Erythroblast (primary cell): ENCODE results near the gene EFHC1.

Experiments
- DNase-seq, 2 experiments: peaks; one replicate each; lab custom pipeline; 2025; lab: John Stamatoyannopoulos, UW
- GATA1 ChIP-seq: IDR thresholded peaks from 2 replicates; pipeline ENCODE4 v1.6.1; 2011; ENCODE audit warnings: low read depth, mild to moderate bottlenecking, control low read depth, low read length, moderate library complexity
- POLR2A ChIP-seq: IDR thresholded peaks from 2 replicates; pipeline ENCODE4 v1.6.1; 2011; ENCODE audit warnings: mild to moderate bottlenecking, low read length

EFHC1 gene

DNA sequence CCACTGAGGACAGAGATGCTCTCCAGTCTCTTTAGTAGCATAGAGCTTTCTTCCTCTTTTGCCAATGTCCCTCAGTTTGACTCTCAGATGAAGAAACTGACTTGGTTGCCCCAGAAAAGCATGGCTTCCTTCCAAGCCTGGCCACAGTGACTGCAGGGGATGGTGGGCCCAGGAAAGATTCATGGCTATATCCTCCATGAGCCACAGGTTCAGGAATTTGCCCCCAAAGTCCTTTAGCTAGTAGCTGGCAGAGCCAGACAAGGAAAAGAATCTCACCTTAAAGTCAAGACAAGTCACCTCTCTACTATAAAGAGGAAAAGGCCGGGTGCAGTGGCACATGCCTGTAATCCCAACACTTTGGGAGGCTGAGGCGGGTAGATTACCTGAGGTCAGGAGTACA is 113.3 kb downstream of the EFHC1 start:
- no peak for DNase-seq
- TF ChIP-seq POLR2A (no peak), GATA1 (no peak)

DNA sequence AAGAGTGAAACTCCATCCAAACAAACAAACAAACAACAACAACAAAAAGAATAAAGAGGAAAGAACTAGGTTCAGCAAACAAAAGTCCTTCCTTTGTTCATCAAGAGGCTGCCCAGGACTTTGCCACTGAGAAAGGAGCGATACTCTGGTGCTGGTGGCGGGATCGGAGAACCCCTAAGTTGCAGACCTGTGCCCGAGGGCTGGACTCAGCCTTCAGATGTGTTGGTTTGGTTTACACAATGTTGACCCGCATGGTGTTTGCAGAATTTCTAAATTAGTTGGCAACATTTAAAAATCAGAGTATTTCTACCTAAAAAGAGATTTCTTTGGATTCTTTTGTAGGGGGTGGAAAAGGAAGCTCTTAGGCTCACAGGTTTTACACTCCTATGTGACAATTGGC is 114.2 kb downstream of the EFHC1 start:
- no peak for DNase-seq

DNA sequence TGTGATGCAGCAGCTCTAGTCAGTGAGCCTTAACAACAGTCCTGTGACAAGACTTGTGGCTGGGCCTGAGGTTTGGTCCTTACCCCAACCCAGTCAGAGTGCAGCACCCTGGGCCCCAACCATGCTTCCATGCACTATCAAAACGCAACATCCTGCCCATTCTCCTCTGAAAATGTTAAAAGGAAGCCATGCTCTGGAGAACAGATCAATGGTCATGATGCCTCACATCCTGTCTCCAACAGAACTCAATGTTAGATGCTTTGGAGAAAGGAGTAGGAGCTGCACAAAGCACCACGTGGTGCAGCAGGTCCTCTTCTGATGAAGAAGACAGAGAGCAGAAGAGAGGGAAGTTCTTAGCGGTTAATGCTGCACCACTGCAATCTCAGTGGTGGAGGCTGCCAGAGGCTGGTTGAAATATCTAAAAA is 114.8 kb downstream of the EFHC1 start:
- TF ChIP-seq GATA1, result no peak
- no peak for TF ChIP-seq POLR2A
- DNase-seq, result no peak

More for the DNA sequence above, 114.2 kb downstream of the EFHC1 start:
- TF ChIP-seq GATA1 (no peak), POLR2A (no peak)

DNA sequence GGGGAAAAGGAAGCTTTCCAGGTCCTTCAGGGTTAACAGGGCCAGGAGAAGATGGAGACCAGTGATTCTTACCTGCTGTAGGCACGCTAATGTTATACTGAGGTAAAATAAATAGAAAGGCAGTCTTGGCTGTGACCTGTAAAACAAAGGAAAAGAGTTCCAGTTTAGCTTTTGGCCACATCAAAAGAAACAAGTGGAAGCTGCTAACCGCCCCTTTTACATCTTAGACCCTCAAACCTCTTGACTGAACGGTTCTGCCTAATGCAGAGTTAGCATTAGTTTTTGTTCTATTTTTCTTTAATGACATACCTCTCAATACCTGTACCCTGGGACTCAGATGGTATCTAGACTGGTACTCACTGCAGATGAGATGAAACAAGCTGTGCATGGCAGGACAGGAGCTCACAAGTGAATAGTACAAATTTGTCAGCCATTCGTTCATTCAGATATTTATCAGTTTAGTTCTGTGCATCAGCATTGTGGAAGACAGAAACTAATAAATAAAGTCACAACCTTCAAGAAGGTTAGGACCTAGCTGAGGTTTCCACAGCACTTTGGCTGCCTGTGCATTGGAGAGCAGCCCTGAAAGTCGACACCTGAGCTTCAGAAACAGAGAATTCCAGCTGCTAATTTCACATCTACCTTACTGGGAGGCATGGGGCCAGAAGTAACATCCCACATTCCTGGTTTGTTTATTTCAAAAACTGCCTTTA is 115.7 kb downstream of the EFHC1 start:
- no peak for TF ChIP-seq GATA1
- TF ChIP-seq POLR2A, result no peak
- DNase-seq, result no peak

DNA sequence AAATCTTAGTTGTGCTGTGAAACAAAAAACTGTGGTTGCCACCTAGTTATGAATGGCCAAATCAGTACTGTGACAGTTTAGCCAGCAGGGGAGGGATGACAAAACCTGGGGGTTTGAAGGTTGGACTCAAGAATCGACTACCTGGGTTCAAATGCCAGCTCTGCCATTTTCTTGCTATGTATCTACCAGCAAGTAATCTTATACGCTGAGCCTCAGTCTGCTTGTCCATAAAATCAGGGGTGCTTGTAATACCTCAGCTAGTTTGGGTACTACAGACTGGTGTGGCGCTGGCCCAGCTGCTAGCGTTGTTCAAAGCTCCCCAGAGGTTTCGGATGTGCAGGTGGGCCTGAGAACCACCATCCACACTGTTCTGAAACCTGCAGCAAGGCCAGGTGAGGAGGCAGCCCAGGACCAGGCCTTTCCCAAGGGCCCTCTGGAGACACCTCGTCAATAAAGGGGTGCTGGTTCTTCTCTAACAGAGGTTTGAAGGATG is 116.3 kb downstream of the EFHC1 start:
- DNase-seq, result no peak
- TF ChIP-seq POLR2A (no peak), GATA1 (no peak)

DNA sequence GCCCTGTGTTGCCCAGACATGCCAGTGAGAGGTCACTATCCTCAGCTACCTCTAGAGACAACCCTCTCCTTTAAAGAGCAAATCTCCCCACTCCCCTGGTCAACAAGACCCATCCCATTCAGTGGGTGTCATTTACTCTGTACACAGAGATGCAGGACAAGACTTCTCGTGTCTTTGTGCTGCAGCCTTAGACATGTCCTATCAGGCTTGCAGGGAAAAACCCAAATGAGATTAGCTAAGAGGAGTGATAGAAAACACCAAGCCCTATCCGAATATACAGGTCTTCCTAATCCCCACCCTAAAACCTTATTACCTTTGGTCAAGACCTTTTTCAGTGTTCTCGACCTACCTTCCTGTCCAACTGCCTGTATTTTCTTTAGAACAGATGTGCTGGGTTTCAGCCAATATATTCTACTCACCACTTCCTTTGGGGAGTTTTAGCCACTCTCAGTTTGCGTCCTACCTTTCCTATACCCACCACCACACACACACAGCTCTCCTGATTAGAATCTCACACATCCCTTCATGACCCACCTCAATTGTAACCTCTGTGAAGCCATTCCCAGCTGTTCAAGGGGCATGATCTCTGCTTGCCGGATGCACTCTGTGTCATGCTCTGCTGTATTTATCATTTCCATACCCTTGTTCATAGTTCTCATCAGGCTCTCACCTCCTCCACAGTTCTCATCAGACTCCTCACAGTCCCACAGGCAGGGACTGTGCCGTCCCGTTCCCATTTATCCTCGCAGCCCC is 117.0 kb downstream of the EFHC1 start:
- DNase-seq, result no peak
- TF ChIP-seq POLR2A (no peak), GATA1 (no peak)

DNA sequence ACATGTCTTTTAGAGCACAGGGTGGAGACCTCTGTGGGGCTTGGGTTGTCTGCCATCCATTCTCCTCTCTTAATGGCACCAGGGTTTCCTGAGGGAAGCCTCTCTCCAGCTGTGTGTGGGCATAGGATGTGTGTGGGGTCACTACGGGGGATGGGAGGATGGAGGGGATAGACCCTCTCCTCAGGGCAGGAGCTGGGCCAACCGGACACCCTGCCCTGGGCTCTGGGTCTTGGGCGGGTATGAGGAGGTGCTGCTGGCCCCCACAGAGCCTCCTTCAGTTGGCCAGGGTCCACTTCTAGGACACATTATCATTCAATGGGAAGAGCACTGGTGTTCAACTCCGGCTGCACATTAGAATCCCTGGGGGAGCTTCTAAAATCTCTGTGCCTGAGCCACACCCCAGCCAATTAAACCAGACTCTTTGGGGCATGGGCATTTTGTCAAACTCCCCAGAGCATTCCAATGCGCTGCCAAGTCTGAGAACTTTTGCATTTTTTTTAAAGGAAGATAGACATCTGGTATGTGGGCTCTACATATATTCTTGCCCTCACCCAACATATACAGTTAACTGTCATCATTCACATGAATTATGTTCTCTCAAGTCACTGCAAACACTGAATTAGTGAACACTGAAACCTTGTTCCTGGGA is 118.2 kb downstream of the EFHC1 start:
- TF ChIP-seq GATA1 (no peak), POLR2A (no peak)
- no peak for DNase-seq

DNA sequence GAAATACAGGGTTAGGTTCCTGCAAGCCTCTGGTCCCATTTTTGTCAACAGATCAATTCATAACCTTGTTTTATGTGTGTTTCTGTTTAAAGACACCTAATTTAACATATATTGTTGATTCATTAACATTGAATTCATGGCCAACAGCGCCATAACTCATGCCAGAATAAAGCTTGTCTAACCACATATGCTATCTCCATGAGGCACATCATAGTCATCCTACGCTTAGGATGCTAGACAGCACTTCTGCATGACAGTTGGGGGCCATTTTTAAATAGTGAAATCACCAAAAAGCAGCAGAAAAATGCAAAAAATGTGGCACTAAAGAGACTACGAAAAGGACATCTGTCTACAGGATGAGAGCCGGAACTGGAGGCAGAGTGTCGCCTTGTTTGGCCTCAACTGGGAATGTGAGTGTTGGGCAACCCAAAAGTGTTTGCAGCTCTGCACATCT is 118.8 kb downstream of the EFHC1 start:
- no peak for TF ChIP-seq POLR2A
- TF ChIP-seq GATA1, result no peak
- no peak for DNase-seq

DNA sequence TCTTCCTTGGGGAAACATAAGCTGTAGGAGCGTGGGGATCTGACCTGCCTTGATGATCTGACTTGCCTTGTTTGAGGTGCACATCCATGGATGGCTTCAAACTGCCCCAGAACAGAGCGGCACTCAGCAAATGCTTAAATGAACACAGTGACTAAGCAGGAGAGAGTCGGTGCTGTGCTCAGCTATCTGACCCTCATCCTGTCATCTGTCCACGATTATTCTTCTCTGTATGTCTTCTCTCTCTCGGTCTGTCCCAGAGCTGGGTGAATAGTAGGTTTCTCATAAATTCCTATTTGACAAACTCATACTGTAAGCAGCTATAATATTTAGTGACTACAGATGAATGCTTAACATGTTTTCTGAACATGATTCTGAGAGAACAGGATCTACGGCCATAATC is 119.5 kb downstream of the EFHC1 start:
- TF ChIP-seq POLR2A (no peak), GATA1 (no peak)
- DNase-seq, result no peak

DNA sequence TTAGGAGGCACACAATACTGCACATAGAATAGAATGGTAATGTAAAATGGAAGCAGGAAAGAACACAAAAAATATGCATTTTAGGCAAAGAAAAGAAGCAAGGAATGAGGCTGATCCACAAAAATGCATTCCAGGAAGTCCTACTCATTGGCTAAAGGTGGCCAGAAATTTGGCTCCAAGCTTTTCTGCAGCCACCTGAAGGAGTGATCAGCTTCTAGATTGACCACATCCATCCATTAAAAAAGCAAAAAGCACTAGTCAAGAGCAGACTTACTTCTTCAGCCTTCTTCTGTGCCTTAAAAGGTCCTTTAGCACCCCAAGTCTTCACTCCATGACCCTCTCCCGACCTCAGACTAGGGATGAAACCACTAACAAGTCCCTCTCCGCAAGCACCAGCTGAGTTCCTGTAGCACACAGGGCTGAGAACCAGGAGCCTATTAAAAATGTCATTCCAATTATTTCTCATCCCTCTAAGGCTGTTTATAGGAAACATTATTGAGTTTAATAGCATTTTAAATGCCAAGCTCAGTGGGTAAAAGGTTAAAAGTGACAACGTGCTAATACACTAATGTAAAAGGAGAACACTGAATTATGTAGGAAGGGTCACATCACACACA is 120.3 kb downstream of the EFHC1 start:
- TF ChIP-seq POLR2A (no peak), GATA1 (no peak)
- DNase-seq, result no peak

DNA sequence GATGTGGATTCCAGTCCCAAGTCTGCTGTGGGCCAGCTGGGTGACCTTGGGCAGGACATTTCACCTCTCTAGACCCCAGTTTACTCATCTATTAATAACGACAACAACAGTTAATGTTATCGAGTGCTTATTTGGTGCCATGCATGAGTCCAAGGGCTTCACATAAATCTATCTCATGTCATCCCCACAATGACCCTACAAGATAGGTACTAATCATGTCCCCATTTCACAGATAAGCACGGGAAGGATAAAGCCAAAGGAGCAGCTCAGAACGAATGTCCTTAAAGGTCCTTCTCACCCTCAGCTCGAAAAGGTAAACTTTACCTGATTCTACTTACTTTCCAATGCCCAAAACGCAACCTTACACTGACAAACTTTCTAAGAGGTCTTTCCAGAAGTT is 121.0 kb downstream of the EFHC1 start:
- DNase-seq, result peak in 1 of 2 experiments; percentile 6
- no peak for TF ChIP-seq GATA1
- no peak for TF ChIP-seq POLR2A

DNA sequence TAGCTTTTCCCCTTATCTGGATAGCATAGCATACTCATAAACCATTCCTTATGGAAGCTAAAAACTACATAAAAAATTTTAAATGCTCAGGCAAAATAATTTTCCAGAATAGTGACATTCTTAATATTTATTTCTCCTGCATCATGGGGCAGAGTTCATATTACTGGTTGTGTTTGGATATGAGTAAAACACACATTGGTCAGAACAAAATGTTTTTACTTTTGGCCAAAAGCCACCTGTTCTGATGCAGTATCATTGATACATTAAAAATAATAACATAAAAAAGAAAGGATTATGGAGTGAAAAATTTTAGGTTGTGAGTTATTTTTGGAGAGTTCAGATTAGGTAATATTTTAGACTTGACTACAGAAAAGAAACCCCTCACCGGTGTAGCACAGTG is 123.1 kb downstream of the EFHC1 start:
- no peak for DNase-seq
- no peak for TF ChIP-seq POLR2A
- no peak for TF ChIP-seq GATA1
